Activated CD4-positive, alpha-beta T cell treated with anti-CD3 and anti-CD28 coated beads for 4 hours (primary cell): Measurements from ENCODE around the gene TP53RK.

Source experiments
- DNase-seq, 2 donors: peaks; one replicate each; pipeline ENCODE4 v3.0.0-alpha.2; 2020

TP53RK gene

GRCh38 chr20:46706242-46706641 is 17.0 kb upstream of the TP53RK start:
- DNase-seq = no peak

- DNase-seq = no peak
Measured at GRCh38 chr20:46705378-46705729, 16.1 kb upstream of the TP53RK start.

DNA sequence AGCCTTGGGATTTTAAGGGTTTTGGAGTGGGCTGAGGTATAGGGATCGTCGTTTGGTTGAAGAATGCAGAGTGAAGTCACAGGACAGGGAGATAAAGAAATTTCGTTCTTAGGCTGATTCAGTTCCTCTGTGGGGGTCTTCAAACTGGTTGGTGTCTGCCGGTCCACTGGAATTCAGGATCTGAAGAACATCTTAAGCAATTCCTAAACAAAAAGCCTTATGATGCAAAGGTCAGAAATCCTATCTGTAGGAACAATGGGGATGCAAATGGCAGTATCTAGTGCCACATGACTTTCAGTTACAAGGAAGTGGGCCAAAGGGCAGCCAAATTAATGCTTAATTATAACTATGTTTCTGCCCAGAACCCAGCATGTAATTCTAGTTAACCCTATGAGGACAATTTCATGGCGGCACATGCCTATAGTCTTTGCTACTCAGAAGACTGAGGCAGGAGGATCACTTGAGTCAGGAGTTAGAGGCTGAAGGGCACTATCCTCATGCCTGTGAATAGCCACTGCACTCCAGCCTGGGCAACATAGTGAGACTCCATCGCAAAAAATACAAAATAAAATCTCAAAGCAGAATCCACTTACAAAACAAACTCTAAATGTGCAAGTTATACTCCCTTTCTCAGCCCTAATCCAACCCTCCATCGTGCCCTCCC is 15.6 kb upstream of the TP53RK start:
- DNase-seq = no peak

DNA sequence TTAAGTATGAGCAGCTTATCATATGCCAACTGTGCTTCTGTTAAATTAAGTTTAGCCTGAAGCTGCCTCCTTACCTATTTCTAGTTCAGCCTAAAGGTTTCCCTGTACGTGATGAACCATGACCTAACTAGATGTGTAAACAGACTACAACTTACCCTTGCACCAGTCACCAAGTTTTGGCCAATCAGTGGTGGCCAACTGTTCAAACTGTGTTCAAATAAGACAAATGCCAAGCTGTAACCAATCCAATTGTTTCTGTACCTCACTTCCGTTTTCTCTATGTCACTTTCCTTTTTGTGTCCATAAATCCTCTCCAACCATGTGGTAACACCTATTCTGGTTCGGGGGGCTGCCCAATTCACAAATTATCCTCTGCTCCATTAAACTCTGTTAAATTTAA is 14.2 kb upstream of the TP53RK start:
- no peak for DNase-seq

GRCh38 chr20:46702447-46703203 is 13.4 kb upstream of the TP53RK start:
- no peak for DNase-seq

GRCh38 chr20:46701986-46702385 is 12.7 kb upstream of the TP53RK start:
- no peak for DNase-seq

DNA sequence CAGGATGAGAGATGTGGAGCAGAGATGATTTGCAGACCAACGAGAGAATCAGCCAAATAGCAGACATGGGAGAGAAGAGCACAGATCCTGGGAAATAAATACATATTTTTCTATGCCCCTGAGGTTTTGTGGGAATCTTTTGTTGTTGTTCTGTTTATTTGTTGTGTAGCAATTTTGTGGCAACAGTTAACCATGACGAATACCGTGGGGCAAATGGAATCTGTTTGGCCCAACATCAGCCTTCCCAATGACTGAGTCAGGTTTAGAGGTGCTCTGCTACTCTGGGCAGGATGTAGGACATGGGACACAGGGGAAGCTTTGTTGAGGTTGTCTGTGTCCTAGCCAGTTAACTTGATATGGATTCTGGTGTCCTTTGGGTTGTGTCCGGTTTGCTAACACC is 12.3 kb upstream of the TP53RK start:
- no peak for DNase-seq

DNA sequence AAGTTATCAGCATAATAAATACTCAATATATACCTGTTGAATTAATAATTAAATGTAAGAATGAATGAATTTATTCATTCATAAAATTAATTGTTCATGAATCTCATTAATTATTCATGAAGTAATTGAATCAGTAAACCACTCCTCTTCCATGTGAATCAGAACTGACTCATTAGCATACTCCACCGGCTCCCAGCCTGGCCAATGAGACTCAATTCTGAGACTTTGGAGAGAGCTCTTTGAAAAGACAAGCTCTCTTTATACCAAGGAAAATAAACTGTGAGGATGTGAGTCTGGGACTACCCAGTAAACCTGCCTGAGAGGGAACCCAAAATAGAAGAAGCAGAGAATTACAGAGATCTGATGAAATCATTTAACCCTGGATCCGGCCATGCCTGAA is 11.8 kb upstream of the TP53RK start:
- no peak for DNase-seq

DNA sequence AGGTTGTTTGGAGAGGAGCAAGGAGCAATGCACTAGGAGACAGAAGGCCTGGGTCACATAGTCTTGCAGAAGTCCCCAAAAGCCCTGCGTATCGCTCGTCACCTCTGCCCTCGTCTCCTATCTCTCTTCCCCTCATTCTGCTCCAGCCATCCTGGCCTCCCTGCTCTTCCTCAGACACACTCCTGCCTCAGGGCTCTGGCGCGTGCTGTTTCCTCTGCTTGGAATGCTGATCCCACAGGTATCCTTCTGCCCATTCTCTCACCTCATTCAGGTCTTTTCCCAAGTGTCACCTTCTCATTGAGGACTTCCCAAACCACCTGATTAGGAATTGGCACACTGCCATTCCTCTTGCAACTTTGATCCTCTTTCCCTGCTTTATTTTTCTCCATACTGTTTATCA is 11.2 kb upstream of the TP53RK start:
- no peak for DNase-seq

DNA sequence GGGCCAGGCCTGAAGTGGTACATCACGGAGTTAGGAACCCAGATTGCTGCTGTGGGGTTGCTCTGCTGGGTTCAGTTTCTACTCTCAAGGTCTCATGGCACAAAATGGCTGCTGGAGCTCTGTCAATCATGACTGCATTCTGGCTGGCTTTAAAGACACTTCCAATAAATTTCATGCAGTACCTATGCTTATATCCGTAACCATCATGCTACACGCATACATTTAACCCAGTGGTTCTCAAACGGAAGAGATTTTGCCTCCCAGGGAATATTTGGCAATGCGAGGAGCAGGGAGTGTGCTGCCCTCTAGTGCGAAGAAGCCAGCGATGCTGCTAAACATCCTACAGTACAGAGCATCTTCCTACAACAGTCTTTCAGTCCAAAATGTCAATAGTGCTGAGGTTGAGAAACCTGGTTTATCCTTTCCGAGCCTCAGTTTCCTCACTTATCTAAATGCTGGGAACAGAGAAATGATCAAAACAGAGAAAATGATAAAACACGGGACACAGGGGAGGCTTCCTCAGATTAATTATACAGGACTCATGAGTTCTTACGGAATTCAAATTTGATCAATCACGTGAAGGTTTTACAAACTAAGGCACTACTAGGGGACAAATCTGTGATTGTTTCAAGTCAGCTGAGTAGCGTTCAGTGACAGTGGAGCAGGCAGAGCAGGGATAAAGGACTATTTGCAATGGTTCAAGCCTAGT is 10.6 kb upstream of the TP53RK start:
- DNase-seq = no peak

DNA sequence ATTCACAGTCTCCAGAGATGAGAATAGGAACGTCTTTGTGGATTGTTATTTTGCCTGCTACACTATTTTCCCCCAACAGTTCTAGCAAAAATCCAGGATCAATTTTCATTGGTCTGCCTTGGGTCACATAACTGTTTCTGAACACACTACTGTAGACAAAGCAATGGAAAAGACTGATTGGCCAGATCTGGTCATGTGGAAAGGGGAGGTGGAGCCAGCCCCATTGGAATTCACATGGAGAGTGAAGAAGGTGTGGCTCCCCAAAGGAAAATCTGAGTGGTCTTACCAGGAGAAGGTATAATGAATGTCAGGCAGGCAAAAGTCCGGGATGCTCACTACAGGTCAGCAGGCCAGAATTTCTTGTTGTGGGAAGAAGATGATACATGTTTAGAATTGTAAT is 9.5 kb upstream of the TP53RK start:
- no peak for DNase-seq

GRCh38 chr20:46696791-46697279 is 7.6 kb upstream of the TP53RK start:
- no peak for DNase-seq

- no peak for DNase-seq
Measured at GRCh38 chr20:46695892-46696291, 6.6 kb upstream of the TP53RK start.

DNA sequence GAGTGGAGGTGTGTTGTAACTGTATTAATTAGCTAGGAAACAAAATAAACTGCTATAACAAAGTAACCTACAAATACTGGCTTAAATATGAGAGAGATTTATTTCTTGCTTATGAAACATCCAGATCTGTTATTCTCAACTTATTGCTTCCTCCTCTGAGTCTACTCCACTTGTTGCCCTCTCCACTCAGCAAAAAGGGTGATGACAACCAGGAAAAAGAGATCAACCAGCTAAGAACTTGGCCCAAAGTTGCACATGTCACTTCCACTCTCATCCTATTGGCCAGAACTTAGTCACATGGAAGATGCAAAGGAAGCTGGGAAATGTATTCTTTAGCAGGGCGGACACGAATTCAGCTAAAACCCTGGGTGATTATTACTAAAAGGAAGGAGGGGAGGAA is 5.2 kb upstream of the TP53RK start:
- DNase-seq = no peak

DNA sequence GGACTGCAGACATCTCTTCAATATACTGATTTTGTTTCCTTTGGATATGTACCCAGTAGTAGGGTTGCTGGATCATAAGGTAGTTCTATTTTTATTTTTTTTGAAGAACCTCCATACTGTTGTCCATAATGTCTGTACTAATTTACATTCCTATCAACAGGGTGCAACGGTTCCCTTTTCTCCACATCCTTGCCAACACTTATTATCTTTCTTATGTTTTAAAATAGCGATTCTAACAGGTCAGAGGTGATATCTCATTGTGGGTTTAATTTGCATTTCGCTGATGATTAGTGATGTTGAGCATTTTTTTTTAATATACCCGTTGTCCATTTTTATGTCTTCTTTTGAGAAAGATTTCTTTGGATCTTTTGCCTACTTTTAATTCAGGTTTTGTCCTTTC is 2.0 kb upstream of the TP53RK start:
- DNase-seq = no peak

- no peak for DNase-seq
Measured at GRCh38 chr20:46690219-46691106, 1.2 kb upstream of the TP53RK start.

DNA sequence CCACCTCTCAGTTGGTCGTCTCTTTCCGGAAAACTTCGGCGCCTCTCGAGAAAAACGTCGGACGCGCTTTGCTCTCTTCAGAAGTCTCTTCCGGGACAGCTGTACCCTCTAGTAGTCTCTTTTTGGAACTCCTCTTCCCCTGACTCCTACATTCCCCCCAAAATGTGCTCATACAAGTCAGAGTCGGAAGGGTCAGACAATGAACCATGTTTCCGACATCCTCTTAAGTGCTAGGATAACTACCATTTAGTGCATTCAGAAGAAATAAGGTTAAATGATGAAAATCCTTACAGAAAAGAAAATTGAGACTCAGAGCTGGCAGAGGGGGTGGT is 476 bp upstream of the TP53RK start:
- no peak for DNase-seq

GRCh38 chr20:46688151-46689081 is 828 bp downstream of the TP53RK start:
- no peak for DNase-seq

GRCh38 chr20:46683939-46684750 is 5.1 kb downstream of the TP53RK start:
- DNase-seq = no peak

GRCh38 chr20:46683668-46683938 is 5.6 kb downstream of the TP53RK start:
- no peak for DNase-seq

DNA sequence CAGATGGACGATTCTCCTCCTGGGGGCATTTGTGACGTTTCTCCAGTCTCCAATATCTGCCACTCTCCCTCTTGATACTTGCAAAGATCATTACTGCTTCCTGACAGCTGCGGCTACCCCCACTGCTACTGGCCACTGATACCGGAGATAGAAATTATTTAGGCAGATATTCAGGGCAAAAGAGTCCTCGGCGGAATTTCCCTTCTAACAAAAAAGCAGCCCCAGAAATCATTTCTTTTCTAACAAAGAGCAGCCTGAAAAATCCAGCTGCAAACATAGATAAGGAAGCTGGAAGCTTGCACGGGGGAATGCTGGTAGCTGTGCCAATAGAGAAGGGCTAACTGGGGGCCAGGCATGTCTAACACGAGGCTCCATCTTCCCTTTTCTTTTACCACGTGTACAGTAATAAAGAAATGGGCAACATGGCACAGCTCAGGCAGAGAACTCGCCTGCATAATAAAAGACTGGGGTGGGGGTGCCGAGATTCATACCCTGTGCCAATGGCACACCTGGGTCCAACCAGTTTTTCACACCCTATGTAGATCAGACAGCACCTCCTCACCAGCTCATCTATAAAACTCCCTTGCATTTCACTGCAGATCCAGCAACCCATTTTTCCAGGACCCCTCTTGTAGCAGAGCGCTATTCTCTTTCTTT is 6.1 kb downstream of the TP53RK start:
- no peak for DNase-seq
